Effector CD8-positive, alpha-beta T cell (primary cell): ENCODE results near the gene DOC2A.
"Not testable (repeated sequence)": the region's sequence is repeated elsewhere in the genome, so short reads cannot be mapped to it uniquely, and the experiment has no call there.

Experiments used
- DNase-seq: peaks from one replicate; lab custom pipeline; 2025; lab: John Stamatoyannopoulos, UW

DOC2A gene

DNA sequence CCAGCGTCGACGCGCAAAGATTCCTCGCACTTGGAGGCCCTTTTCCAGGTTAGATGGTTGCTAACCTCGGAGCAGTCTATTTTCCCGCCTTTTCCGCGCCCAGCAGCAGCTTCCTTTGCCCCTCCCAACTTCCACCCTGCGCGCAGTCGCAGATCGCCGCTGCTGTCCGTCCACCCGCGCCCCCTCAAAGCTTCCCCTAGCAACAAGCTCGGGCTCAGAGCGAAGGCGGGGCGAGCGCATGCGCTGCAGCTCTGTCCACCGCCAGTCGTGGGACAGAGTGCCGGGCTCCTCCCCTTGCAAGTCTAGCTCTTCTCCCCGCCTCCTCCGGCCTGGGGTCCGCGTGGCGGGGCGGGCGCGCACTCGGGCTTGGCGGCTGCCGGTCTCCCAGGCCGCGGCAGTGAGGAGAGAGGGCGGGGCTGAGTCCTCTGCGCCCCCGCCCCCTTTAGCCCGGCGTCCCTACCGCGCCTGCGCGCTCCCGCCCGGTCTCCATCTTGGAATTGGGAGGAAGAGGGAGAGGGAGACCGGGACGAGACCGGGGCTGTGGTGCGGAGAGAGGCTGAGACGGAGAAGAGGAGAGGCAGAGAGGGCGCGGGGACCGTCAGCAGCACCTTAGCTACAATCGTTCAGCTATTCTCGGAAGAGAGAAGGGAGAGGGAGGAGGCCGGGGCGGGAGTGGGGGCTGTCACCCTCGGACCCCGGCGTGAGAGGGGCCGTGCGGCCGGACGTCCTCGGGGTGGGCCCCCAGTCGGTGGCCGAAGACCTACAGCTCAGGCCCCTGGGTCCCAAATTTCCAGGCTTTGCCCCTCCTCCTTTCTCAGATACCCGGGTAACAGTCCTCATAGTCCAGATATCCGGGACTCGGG is 37.2 kb downstream of the DOC2A start, which contains the start of gene TAOK2:
Gene TAOK2, plus strand, starts transcription at position 485 of the 863 bp plus-strand sequence. CDS start 3,905 bp downstream, outside the sequence.
- DNase-seq, result peak; percentile 98

DNA sequence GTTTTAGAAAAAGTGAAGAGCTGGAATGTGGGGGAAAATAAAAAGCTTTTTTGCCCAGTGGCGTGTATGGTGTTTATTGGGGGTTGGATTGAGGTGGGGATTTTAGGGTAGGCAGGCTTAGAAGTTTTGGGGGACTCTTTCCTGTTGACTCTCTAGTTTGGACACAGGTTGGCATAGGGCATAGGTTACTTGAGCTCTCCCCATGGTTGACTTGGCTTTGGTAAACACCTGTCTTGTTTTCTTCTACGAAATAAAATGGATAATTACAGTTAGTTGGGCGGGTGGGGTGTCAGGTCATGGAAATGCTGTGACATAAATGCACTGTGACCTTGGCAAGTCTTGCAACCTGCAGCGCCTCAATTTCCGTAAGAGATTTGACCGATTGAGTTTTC is 37.8 kb downstream of the DOC2A start:
- no peak for DNase-seq

DNA sequence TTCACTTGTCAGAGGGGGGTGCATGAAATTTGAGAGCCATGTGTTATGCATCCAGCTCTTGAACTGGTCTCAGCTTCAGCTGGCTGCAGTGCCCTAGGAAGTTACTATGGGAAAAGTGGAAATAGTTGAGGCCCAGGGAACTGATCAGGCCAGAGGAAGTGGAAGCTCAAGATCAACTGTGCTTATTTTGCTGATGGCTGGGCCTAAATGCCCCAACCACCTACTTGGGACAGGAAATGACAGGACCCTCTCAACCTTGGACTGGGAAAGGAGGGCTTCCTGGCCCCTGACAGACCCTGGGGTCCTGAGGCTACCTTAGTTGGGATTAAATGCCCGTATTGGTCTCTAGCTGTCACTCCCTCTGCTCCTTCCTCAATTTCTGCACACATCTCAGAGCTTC is 38.3 kb downstream of the DOC2A start:
- DNase-seq, result no peak

DNA sequence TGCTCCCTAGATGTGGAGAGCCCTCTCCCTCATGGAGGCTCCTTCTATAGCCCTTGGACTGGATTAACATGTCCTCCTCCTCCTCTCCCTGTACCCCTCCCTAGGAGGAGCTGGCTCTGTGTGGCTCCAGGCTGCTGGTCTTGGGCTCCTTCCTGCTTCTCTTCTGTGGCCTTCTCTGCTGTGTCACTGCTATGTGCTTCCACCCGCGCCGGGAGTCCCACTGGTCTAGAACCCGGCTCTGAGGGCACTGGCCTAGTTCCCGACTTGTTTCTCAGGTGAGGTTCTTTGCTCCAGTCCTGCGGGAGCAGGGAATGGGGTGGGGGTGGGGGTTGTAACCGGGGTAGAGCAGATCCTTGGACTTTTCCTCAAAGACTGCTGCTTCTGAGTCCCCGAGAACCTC is 39.5 kb downstream of the DOC2A start:
- DNase-seq, result no peak

DNA sequence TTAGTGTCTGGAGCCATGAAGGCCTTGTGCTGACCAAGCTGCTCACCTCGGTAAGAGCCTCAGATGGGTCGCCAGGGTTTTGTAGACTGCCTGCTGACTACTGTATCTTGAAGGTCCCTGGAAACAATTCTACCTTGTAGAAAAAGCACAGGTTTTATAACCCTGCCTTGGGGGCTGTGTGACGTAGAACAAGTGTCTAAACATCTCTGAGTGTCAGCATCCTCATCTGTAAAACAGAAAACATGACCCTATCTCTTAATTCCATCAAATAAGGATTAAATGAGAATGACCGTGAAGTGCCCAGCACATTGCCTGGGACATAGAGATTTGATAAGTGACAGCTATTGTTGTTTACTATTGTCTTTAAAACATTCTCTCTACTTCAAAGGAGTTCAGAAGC is 42.6 kb downstream of the DOC2A start:
- no peak for DNase-seq

DNA sequence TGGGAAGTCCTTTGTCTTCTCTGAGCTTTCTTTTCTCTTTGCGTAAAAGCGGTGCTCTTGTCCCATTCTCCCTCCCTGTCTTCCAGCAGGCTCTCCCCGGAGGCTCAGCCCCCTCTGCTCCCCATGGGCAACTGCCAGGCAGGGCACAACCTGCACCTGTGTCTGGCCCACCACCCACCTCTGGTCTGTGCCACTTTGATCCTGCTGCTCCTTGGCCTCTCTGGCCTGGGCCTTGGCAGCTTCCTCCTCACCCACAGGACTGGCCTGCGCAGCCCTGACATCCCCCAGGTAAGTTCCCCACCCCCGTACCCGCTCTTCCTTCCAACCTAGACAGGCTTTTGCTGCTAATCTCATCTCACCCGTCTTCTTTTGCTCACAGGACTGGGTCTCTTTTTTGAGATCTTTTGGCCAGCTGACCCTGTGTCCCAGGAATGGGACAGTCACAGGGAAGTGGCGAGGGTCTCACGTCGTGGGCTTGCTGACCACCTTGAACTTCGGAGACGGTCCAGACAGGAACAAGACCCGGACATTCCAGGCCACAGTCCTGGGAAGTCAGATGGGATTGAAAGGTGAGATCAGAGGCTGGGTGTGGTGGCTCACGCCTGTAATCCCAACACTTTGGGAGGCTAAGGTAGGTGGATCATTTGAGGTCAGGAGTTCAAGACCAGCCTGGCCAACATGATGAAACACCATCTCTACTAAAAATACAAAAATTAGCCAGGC is 47.6 kb downstream of the DOC2A start:
- DNase-seq, result no peak

DNA sequence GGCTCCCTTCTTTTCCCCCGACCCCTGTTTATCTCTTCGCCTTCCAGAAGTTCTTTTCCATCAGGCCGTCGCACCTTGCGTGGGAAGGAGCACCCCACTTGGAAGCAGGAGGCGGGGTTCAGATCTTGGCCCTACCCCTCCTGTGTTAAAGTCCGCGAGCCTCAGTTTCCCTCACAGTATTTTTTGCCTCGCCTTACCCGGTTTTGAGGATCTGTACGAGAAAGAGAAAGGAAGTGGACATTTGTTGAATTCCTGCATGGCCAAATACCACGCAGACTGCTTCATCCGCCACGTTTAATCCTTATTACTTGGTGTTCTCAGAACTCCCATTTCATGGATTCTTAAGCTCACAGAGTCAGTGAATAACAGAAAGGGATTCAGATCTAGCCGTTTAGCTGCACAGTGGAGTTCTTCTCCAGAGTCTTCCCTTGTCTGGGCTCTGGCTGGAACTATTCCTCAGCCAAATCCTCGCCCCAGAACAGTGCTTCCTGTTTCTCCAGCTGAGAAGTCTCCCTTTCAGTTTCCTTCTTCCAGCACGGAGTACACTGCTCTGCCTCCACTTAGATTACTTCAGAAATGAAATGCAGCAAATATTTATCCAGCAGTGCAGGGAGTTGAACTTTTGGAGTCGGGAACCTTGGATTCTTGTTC is 48.4 kb downstream of the DOC2A start:
- DNase-seq, result no peak

DNA sequence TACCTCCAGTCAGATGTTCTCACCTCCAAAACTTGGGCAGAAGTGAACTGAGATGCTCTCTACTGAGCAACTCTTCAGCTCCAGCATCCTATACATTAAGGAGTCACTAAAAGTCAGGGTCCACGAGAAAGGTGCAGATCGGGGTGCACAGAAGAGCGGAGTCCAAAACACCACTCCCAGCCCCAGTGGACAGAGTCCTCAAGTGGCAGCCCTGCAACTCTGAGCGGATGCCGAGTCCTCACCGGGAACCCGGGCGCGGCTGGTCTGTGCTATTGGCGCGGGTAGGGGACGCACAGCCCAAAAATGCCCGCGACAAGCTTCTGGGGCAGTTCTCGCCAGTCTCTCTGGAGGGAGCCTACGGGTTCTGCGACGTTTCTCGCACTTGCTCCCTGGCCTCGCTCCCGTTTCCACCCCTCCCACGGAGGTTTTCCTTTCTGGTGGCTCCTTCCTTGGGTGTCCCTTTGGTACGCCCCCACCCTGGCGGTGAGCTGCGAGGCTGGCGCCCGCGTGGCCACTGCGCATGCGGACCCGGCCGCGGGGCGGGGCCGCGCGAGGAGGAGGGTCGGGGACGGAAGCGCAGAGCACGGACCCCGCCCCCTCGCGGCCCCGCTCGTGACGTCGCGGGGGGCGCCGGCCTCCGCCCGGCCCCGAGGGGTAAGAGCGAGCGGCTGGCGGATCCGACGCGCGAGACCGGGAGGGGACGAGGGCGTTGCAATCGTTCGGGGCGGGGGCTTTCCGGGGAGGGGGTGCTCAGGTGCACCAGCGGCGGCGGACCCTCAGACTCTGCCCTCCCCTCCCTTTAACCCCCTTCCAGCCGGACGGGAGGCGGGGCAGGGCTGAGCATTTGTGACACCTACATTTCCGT is 49.1 kb downstream of the DOC2A start, which contains the start of gene TMEM219:
Gene TMEM219, plus strand, starts transcription at position 601 of the 865 bp plus-strand sequence. CDS start 1,065 bp downstream, outside the sequence.
- DNase-seq, result peak; percentile 92

DNA sequence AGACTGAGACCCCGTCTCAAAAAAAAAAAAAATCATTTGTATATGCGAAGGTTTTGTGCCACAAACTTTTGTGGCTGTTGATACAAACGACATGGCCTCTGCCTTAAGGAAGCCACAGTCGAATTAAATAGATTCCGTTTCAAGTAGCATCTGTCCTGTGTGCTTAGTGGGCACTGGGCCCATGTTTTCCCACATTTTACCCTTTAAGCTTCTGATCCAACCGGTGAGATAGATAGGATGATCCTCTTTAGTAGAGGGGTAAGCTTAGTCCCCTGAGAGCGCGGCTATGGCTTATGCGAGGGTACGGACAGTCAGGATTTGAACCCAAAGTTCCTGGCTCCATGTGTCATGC is 49.7 kb downstream of the DOC2A start:
- DNase-seq, result no peak

DNA sequence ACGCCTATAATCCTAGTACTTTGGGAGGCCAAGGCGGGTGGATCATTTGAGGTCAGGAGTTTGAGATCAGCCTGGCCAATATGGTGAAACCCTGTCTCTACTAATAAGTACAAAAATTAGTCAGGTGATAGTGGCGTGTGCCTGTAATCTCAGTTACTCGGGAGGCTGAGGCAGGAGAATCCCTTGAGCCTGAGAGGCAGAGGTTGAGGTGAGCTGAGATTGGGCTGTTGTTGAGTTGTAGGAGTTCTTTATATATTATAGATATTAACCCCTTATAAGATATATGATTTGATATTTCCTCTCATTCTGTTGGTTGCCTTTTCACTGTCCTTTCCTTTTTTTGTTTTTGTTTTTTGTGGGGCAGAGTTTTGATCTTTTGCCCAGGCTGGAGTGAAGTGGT is 51.0 kb downstream of the DOC2A start:
- not testable (repeated sequence) for DNase-seq

DNA sequence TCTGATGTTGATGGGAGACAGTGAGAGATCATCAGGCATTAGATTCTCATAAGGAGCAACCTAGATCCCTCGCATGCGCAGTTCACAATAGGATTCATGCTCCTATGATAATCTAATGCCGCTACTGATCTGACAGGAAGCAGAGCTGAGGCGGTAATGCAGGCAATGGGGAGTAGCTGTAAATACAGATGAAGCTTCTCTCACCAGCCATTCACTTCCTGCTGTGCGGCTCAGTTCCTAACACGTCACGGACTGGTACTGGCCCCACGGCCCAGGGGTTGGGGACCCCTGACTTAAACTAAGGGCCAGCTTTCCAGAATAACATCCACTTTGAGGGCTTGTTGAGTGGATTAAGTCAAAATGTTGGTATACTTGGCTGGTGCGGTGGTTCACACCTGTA is 51.5 kb downstream of the DOC2A start:
- no peak for DNase-seq

DNA sequence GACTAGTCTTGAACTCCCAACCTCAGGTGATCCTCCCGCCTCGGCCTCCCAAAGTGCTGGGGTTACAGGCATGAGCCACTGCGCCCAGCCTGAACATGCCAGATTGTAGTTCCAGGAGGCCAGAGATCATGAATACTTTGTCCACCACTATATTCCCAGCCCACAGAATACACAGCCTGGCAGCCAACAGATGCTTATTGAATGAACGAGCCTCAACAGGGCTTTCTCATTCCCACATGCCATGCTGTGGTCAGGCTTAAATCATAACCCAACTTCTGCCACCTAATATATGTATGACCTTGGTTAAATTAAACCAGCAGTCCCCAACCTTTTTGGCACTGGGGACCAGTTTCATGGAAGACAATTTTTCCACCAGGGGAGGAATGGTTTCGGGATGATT is 52.1 kb downstream of the DOC2A start:
- DNase-seq, result no peak
